HTERT RPE-1 (cell line): Measurements from ENCODE around the gene NCAPG2.

Experiments
- in situ Hi-C: fragments of 300-500 bp; cut with MboI; formaldehyde crosslinking; loops from 4 replicates; pipeline ENCODE4 v1.14.3; 2020; ENCODE audit warnings: low sequenced_read_pairs

NCAPG2 gene, protein sequence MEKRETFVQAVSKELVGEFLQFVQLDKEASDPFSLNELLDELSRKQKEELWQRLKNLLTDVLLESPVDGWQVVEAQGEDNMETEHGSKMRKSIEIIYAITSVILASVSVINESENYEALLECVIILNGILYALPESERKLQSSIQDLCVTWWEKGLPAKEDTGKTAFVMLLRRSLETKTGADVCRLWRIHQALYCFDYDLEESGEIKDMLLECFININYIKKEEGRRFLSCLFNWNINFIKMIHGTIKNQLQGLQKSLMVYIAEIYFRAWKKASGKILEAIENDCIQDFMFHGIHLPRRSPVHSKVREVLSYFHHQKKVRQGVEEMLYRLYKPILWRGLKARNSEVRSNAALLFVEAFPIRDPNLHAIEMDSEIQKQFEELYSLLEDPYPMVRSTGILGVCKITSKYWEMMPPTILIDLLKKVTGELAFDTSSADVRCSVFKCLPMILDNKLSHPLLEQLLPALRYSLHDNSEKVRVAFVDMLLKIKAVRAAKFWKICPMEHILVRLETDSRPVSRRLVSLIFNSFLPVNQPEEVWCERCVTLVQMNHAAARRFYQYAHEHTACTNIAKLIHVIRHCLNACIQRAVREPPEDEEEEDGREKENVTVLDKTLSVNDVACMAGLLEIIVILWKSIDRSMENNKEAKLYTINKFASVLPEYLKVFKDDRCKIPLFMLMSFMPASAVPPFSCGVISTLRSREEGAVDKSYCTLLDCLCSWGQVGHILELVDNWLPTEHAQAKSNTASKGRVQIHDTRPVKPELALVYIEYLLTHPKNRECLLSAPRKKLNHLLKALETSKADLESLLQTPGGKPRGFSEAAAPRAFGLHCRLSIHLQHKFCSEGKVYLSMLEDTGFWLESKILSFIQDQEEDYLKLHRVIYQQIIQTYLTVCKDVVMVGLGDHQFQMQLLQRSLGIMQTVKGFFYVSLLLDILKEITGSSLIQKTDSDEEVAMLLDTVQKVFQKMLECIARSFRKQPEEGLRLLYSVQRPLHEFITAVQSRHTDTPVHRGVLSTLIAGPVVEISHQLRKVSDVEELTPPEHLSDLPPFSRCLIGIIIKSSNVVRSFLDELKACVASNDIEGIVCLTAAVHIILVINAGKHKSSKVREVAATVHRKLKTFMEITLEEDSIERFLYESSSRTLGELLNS

DNA sequence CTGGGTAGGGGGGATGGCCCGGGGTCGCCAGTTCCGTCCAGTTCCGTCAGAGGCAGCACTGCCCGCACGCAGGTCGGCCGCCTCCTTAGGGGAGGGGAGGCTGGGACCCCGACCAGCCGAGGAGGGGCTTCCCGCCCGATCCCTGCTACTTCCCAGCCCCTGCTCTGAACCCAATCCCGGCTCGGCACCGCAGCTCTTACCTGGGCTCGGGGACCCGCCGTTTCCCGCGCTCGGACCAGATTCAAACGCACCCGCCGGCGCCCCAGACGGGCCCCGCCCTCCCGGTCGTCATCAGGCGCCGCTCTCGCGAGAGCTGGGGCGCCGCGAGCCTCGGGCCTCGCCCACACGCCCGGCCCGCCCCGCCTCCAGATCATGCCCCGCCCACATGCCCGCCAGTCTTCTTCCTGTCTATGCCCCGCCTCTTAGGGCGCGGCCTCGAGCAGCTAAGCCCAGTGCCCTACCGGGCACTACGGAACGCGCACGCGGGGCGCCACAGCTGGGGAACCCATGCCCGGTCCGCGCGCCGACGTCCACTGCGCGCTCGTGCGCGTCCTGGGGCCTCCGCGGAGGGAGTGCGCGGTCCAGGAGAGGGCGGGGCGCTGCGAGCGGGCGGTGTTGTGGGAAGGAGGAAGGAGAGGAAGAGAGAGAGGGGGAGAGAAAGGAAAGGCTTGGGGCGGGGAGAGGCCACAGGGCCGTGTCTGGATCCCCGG is at the start of gene NCAPG2:
NCAPG2 (minus strand) TSS at position 281 of the 710 bp plus-strand sequence. CDS start 2,905 bp downstream, outside the sequence.
- in situ Hi-C loops = no loop called here

DNA sequence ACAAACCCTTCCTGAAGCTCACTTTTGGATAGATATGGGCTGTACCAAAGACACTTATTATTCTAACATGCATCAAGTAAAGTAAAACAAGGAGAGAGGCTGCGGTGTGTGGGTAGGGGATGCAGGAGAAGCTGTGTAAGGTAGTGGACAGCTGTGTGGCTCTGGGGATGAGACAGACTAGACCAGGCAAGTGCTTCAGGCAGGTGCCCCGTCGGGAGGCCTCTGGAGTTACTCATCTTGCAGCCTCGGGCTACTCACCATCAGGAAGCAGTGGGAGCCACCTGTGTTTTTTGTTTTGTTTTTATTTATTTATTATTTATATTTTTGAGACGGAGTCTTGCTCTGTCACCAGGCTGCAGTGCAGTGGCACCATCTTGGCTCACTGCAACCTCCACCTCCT is 49.3 kb upstream of the NCAPG2 start:
- in situ Hi-C loops = no loop called here

DNA sequence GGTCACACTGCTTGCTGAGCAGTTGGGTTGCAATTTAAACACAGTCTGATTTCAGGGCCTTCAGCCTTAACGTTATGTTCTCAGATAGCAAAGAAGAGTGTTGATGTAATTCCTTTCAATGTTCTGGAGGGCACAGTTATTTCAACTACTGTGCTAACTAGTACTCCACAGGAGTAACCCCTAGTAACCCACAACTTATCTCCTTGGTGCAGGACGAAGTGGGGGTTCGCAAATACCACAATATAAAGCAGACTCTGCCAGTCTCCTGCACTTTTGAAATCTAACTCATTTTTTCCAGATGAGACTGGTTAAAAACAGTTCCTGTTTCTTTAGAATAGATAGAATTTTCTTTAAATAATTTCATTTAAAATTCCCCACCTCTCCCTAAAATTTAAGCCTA is 47.1 kb upstream of the NCAPG2 start:
- in situ Hi-C loops = no loop called here

- in situ Hi-C loops = no loop called here
Measured at GRCh38 chr7:158751199-158751598, 46.6 kb upstream of the NCAPG2 start.

GRCh38 chr7:158750702-158751101 is 46.1 kb upstream of the NCAPG2 start:
- in situ Hi-C loops = no loop called here

GRCh38 chr7:158749396-158749795 is 44.8 kb upstream of the NCAPG2 start:
- in situ Hi-C loops = no loop called here

DNA sequence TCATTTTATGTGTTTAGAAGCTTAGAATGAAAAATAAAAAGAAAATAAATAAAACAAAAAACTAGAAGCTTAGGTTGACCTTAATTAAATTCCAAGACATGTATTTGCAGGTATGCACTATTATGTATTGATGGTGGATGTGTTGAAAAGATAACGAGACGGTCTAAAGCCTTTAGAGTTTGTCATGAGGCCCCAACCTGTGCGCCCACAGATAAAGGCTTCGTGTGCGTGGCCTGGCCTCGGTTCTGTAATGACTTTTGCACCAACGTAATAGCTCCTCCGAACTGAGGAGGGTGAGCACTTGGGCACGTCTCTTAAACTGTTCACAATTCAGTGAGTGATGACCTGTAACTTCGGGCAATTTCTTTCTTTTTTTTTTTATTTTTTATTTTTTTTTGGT is 43.7 kb upstream of the NCAPG2 start:
- in situ Hi-C loops = no loop called here

DNA sequence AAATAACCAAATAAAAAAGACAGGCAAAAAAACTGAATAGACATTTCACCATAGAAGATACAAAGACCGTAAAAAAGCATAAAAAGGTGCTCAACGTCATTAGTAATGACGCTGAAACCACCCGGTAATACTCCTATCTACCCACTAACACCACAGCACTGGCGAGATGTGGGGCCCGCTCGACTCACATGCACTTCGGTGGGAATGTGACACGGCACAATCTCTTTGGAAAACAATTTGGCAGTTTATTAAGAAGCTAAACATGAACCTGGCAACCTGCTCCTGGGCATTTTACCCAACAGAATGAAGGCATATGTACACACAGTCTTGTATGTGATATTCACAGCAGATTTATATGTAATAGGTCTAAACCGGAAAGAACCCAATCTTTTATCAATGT is 42.8 kb upstream of the NCAPG2 start:
- in situ Hi-C loops = no loop called here

DNA sequence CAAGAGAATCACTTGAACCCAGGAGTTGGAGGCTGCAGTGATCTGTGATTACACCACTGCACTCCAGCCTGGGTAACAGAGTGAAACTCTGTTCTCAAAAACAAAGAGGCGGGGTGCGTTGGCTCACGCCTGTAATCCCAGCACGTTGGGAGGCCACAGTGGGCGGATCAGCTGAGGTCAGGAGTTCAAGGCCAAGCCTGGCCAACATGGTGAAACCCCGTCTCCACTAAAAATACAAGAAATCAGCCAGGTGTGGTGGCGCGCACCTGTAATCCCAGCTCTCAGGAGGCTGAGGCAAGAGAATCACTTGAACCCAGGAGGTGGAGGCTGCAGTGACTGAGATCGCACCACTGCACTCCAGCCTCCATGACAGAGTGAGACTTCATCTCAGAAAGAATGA is 42.4 kb upstream of the NCAPG2 start:
- in situ Hi-C loops = no loop called here

- in situ Hi-C loops = no loop called here
Measured at GRCh38 chr7:158745057-158745715, 40.6 kb upstream of the NCAPG2 start.

DNA sequence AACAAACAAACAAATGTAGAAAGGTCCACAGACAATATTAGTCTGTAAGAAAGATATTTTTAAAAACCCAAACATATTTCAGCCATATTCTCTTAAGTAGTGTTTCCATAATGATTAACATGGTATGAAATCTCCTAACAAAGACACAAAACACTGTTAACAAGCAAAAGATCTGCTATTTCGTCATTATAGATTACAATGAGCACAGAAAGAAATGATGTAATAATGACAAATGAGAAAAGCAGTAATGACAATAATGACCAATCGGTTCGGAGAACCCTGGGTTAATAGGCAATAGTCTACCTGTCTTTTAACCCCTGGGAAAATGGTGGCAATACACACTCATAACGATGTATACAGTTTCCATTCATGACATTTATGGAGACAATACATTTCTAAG is 39.5 kb upstream of the NCAPG2 start:
- in situ Hi-C loops = no loop called here

DNA sequence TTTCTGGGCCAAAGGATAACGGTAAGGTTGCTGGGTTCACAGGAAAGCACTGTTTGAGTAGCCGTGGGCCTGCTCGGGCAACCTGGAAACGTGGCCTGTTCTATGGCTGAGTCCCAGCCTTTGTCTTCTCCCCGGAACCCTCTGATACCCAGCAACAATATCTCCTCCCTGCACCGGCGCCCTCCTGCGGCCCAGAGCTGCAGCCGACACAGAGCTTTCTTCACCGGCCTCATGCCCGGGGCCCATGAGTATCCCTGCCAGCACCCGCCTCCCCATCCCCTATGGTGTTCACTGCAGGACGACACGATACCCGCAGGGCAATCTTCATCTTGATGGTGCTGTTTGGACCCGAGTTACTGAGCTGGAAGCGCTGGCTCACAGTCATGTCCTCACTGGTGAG is 38.6 kb upstream of the NCAPG2 start:
- in situ Hi-C loops = no loop called here

DNA sequence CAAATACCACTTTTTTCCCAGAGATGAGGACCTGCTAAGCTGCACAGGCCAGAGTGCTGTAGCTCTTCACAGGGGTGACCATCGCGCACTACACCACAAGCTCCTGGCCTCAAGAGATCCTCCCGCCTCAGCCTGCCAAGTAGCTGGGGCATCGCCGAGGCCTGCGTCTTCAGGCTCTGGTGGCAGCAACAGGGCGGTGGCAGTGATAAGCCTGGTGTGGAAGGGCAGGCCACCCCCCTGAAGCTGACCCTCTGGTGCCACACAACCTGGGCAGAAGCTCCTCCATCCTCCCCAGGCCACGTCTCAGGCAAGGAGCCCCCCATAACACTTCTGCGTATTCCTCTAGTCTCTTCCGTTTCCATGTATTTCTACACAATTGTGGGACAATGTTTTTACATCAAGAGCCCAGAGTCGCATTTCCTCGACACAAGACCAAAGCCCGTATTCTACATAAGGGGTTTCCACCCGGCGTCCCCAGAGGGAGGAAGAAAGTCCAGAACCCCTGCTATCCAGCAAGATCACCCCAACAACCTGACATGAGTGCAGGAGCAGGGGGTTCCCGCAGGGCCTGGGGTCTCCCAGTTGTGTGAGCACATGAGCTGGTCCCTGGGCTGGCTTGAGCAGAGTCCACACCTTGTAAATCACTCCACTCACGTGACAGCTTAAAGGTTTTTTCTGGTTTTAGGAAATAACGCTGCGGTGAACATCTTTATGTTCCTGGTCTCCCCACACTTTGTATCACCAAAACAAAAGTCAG is 37.6 kb upstream of the NCAPG2 start:
- in situ Hi-C loops = no loop called here

- in situ Hi-C loops = no loop called here
Measured at GRCh38 chr7:158741294-158741666, 36.7 kb upstream of the NCAPG2 start.

- in situ Hi-C loops = no loop called here
Measured at GRCh38 chr7:158740657-158741293, 36.2 kb upstream of the NCAPG2 start.

- in situ Hi-C loops = no loop called here
Measured at GRCh38 chr7:158740013-158740656, 35.5 kb upstream of the NCAPG2 start.

DNA sequence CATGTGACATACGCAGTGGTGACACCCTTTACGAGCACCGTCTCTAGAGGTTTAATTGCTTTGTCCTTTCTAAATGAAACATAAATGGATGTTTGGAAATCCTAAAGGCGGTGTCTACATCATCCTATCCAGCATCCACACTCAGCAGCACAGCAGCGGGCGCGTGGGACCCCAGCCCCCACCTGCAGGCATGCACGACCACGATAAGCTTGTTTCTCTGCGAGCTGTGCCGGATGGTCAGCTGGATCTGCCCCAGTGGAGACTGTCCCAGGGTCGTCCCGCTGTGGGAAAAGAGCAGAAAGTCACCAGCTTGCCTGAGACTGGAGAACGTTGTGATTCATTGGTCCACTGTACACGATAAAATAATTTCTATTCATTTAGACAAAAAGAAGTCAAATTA is 34.2 kb upstream of the NCAPG2 start:
- in situ Hi-C loops = no loop called here

- in situ Hi-C loops = no loop called here
Measured at GRCh38 chr7:158737064-158737695, 32.6 kb upstream of the NCAPG2 start.
